NCI-H1694 (cell line): ENCODE measurements around the gene NTHL1.

ENCODE experiments used
- DNase-seq: peaks from one replicate; lab custom pipeline; 2025; lab: John Stamatoyannopoulos, UW

NTHL1 gene

DNA sequence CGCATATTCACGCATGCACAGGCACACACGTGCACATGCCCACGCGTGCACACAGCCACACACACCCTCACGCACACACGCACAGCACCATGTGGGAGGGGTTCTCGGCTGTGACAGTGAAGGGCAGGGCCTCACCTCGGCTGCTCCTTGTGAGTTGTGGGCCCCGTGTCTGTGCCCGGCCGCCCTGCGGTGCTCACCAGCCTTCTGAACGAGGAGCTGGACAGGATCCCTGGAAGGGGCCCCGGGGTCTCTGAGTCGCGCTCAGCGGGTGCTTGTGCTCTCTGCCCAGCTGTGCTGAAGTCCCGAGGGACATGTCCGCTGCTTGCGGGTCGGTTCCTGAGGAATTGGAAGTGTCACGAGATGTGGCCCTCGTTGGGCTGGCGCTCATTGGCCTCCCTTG is 16.2 kb upstream of the NTHL1 start:
- no peak for DNase-seq

DNA sequence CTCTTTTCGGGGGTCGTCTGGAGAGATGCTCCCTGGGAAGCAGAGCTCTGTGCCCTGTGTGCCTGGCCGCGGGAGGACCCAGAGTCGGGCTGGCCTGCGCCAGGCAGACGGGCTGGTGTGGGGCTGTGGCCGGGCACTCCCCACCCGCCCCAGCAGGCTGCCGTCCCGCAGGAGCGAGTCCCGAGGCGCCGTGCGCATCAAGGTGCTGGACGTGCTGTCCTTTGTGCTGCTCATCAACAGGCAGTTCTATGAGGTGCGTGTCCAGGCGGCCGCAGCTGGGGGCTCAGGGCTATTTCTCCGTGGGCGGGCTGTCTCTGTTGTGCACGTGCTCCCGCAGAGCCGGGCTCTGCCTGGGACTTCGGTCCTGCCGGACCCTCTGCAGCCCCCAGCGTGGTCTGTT is 15.2 kb upstream of the NTHL1 start:
- no peak for DNase-seq

GRCh38 chr16:2061526-2061925 is 13.9 kb upstream of the NTHL1 start:
- no peak for DNase-seq

DNA sequence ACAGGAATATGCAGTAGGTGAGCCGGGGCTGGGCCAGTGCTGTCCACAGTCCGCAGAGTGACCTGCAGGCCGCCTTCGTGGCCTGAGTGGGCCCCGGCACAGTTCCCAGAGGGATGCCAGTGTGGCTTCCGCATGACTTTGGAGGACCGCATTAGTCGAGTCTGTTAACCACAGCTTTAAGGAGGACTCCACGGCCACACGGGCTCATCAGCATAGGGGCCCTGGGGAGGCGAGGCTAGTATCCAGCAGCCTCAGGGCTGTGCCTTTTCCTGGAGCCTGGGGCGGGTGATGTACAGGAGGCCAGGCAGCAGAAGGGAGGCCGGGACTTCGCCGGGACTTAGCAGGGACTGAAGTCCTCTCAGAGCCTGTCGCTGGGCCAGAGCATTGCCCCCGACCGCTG is 13.4 kb upstream of the NTHL1 start:
- no peak for DNase-seq

DNA sequence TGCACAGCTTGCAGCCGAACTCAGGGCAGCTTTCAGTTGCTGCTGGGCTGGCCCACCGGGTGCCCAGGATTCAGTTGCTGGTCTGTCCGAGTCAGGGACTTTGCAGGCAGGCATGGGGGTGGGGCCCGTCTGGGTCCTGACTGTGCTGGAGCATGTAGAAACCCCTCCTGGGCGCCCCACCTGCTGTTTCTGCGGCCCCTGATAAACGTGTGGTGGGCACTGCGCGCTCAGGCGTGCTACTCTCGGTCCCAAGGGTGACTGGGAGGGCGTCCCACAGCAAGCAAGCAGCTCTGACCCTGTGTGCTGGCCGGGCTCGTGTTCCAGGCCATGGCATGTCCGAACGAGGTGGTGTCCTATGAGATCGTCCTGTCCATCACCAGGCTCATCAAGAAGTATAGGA is 12.7 kb upstream of the NTHL1 start:
- DNase-seq = no peak

- DNase-seq = no peak
Observed at GRCh38 chr16:2058872-2059271, 11.2 kb upstream of the NTHL1 start.

- DNase-seq = no peak
Observed at GRCh38 chr16:2058420-2058819, 10.8 kb upstream of the NTHL1 start.

DNA sequence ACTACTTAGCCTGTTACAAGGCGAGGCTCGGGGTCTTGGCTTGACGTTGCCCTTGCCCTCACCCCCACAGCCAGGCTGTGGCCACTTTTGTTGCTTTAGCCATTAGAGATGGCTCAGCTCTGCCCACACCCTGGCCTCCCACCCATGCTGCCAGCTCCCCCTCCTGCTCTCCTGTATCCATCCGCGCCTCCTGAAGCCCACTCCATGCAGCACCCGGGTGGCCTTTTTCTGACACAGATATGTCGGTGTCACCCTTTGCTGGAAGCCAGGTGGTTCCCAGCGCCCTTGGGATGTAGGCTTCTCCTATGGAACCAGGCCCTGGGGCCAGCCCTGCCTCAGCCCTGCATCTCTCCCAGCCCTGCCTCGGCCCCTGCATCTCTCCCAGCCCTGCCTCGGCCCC is 9.8 kb upstream of the NTHL1 start:
- DNase-seq = no peak

DNA sequence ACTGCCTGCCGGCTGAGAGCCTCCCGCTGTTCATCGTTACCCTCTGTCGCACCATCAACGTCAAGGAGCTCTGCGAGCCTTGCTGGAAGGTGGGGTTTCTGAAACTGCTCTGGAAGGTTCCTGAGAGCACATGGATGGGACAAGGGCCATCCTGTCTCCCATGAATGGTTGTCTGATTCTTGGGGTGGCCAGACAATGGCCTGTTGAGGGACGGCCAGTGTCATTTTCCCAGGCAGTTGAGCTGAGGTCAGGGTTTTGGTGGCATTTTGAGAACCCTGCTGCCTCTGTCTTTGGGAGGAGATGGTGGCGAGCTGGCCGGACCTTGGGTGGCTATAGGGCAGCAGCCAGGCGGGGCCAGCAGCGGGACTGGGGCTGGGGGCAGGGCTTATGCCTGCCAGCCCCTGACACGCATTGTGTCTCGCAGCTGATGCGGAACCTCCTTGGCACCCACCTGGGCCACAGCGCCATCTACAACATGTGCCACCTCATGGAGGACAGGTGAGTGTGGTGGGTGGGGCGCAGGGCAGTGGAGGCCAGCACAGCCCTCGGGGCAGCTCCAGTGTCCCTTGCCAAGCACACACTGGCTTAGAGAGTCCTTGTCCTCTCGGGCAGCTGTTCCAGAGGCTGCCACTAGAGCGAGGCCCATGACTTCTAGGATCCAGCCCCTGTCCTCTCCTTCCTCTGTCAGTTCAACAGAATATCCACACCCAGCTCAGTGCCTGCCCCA is 9.2 kb upstream of the NTHL1 start:
- DNase-seq = no peak

- DNase-seq = no peak
Observed at GRCh38 chr16:2056077-2056476, 8.4 kb upstream of the NTHL1 start.

- DNase-seq = no peak
Observed at GRCh38 chr16:2054543-2055245, 7.1 kb upstream of the NTHL1 start.

GRCh38 chr16:2053897-2054296 is 6.3 kb upstream of the NTHL1 start:
- DNase-seq = no peak

- DNase-seq = no peak
Observed at GRCh38 chr16:2053211-2053610, 5.6 kb upstream of the NTHL1 start.

- no peak for DNase-seq
Observed at GRCh38 chr16:2048116-2048543, 496 bp upstream of the NTHL1 start.

- DNase-seq = no peak
Observed at GRCh38 chr16:2046893-2047329, 723 bp downstream of the NTHL1 start.

DNA sequence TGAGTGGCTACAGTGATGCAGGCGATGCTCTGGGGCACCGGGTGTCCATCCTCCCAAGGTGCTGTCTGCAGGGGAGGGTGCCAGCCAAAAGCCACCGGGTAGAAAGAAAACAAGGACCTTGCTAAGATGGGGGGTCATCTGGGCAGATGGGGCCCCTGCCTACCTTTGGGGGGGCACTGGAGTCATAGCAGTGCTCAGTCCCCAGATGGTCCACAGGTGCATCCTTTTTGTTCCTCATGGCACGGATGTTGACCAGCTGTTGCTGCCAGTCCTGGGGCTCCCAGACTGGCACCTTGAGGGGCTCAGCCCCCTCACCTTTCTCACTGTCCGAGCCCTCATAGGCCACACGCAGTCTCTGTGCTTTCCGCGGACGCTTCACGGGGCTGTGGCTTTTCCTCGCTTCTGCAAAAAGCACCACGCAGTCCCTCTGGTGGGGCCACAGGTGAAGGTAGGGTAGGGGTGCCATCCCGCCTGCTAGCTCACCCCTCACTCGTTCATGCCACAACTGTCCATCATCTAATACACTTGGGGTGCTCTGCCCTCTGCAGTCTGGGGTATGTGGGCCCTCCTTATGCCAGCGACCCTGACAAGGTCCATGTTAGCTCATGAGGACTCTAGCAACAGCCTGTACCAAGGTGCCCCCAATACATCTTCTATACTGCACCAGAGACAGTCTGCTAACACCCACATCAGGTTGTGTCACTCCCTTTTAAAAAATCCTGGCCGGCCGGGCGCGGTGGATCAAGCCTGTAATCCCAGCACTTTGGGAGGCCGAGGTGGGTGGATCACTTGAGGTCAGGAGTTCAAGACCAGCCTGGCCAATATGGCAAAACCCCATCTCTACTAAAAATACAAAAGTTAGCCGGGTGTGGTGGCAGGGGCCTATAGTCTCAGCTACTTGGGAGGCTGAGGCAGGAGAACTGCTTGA is 1.4 kb downstream of the NTHL1 start:
- no peak for DNase-seq

DNA sequence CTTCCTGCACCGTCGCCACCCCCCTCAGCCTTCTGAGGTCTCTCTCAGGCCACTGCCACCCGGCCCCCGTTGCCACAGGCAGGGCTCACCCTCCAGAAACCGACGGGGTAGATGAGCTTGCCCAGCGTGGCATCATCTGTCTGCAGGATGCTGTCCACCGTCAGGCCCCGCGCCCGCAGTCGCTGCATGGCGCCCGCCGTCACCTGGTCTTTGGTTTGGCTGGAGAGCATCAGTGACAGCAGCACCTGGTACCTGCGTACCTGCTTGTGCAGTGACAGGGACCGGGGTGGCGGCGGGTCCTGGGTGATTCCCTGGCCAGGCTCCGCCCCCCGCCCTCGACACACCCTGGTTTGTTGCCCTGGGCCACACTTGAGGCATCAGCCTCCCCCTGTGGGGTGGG is 3.1 kb downstream of the NTHL1 start:
- DNase-seq = no peak

DNA sequence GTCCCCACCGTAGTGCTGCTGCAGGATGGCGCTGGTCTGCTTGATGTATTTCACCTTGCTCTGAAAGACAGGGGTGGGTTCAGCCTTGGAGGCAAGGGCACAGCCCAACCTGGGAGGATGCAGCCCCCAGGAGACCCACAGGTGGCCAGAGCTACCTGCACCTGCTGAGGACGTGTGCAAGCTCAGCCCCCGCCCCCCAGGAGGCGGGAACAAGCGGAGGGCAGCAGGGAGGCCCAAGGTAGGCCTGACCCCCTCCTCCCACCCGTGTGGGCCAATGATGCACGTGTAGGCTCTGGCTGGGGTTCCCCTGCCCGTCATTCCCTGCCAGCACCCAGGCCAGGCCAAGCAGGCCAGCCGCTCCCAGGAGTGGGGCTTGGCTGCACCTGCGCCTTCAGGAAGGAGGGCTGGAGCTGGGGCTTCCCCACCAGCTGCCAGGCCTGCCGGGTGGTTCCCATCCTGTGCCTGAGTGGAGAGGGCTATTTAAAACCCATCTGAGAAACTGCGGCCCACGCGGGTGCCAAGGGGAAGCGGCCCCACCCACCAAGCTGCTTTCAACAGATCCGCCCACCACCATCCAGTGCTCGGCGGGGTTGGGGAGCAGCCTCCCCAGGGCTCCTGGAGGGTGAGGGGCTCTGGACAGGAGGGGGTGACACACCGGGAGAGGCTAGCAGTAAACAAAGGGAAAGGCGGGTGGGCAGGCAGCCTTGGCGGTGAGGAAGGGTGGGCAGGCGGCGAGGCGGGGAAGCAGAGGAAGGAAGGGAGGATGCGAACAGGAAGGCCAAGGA is 3.8 kb downstream of the NTHL1 start:
- DNase-seq = no peak

DNA sequence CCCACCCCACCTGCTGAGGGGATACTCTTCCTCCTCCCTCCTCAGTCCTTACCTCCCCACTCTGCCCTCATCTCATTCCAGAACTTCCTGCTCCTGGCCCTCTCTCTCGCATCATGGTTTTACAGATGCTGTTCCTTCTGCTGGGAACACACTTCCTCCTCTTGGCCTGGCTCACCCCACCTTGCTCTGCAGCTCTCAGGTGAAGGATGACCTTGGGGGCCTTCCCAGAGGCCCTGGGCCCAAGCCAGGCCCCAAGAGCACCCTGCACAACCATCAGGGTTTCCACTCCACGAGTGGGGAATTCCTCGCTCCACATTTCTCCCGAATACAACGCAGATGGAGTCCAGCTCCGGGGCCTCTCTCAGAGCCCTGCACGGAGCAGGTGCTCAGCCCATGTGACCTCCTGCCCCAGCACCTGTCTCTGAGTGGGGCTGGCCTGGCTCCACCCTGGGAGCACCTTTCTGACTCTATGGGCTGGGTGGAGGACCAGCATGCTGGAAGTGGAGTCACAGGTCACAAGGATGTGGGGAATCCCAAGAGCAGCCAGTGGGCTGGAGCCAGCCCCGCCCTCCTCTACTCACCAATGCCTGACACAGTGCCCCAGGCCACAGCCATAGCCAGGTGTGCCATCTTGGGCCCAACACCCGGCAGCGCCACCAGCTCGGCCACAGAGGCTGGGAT is 4.5 kb downstream of the NTHL1 start:
- no peak for DNase-seq

- DNase-seq = no peak
Observed at GRCh38 chr16:2042171-2042985, 5.3 kb downstream of the NTHL1 start.
